NOMO-1 (cell line): ENCODE measurements around the gene MOB1B.
"Not testable (repeated sequence)": the region's sequence is repeated elsewhere in the genome, so short reads cannot be mapped to it uniquely, and the experiment has no call there.

Experiments used
- DNase-seq, 2 experiments: peaks; one replicate each; lab custom pipeline; 2025; ENCODE audit not compliant: unreplicated experiment in 2 of 2; lab: John Stamatoyannopoulos, UW

The MOB1B gene

GRCh38 chr4:71004281-71004851 lies 102.2 kb downstream of the MOB1B start:
- DNase-seq, result no peak

DNA sequence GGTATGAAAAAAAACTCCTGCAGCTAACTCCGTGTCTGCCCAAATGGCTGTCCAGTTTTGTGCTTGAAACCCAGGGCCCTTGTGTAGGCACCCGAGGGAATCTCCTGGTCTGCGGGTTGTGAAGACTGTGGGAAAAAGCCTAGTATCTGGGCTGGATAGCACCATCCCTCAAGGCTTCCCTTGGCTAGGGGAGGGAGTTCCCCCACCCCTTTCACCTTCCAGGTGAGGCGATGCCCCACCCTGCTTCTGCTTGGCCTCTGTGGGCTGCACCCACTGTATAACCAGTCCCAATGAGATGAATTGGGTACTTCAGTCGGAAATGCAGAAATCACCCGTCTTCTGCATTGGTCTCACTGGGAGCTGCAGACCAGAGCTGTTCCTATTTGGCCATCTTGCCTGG lies 102.9 kb downstream of the MOB1B start:
- not testable (repeated sequence) for DNase-seq

DNA sequence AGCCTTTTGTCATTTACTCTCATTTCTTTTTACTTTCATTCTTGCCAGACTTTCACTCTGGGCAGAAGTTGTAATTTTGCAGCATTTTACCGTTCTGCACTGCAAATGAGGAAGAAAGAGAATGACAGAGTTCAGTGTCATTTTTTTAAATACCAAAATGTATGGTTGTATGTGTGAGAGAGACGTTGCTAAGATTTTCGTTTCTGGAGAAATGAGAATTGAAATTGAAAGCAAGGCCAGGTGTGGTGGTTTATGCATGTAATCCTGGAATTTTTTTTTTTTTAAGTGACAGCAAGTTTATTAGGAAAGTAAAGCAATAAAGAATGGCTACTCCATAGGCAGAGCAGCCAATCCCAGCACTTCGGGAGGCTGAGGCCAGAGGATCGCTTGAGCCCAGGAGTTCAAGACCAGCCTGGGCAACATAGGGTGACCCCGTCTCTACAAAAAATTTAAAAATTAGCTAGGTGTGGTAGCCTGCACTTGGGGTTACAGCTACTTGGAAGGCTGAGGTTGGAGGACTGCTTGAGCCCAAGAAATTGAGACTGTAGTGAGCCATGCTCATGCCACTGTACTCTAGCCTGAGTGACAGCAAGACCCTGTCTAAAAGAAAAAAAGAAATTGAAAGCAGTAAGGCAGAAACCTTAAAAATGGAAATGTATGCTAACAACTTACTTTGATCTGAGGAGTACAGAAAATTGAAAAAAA lies 104.2 kb downstream of the MOB1B start:
- DNase-seq, result peak; percentile 11 to 57

- DNase-seq, result no peak
Measured at GRCh38 chr4:71008196-71008595, 106.0 kb downstream of the MOB1B start.

- no peak for DNase-seq
Measured at GRCh38 chr4:71009086-71009485, 106.9 kb downstream of the MOB1B start.

GRCh38 chr4:71009890-71010588 lies 107.9 kb downstream of the MOB1B start:
- DNase-seq, result peak in 1 of 2 experiments; percentile 31

- no peak for DNase-seq
Measured at GRCh38 chr4:71011451-71011850, 109.3 kb downstream of the MOB1B start.

- DNase-seq, result not testable (repeated sequence)
Measured at GRCh38 chr4:71017391-71017790, 115.2 kb downstream of the MOB1B start.

DNA sequence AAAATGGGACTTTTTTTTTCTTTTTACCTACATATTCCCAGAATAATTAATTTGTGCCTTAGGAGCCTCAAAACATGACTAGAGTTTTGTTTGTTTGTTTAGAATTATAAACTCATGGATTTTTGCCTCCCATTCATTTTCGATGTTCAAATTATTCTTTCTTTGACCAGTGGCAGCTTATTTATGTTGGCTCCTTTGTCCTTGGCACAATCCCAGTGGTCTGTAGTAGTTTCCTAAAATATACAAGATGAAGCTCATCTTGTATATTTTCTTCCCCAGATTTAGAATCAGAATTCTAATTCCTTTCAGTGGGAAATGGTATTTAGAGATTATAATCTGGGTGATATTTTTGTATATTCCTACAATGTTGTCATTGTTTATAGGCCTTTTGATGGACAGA lies 118.4 kb downstream of the MOB1B start:
- no peak for DNase-seq

GRCh38 chr4:71025654-71026053 lies 123.5 kb downstream of the MOB1B start:
- no peak for DNase-seq

GRCh38 chr4:71026086-71026485 lies 123.9 kb downstream of the MOB1B start:
- no peak for DNase-seq

- DNase-seq, result no peak
Measured at GRCh38 chr4:71027611-71028010, 125.4 kb downstream of the MOB1B start.

- DNase-seq, result no peak
Measured at GRCh38 chr4:71029504-71029903, 127.3 kb downstream of the MOB1B start.

GRCh38 chr4:71032106-71032505 lies 129.9 kb downstream of the MOB1B start:
- not testable (repeated sequence) for DNase-seq
